DMS153 (cell line): ENCODE data around the gene ETNK2.

Source experiments
- DNase-seq: peaks from one replicate; lab custom pipeline; 2025; lab: John Stamatoyannopoulos, UW

ETNK2 gene

GRCh38 chr1:204176049-204176448 lies 24.2 kb upstream of the ETNK2 start:
- DNase-seq = no peak

DNA sequence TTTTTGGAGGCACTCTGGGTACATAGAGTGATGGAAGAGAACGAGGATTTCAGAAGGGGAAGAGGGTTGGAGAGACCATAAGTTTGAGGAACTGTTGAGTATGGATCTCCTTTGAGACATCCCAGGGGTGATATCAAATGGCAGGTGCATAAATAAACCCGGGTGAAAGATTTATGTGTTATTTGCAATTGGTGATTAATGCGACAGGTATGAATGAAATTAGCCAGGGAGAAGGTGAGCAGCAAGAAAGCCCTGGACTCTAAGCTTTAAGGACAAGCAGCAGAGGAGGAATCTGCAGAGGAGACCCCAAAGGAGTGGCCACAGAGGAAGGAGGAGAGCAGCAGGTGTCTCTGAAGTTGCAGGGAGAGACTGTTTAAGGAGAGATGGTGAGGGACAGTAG lies 23.1 kb upstream of the ETNK2 start:
- no peak for DNase-seq

GRCh38 chr1:204172404-204173029 lies 20.7 kb upstream of the ETNK2 start:
- DNase-seq = no peak

DNA sequence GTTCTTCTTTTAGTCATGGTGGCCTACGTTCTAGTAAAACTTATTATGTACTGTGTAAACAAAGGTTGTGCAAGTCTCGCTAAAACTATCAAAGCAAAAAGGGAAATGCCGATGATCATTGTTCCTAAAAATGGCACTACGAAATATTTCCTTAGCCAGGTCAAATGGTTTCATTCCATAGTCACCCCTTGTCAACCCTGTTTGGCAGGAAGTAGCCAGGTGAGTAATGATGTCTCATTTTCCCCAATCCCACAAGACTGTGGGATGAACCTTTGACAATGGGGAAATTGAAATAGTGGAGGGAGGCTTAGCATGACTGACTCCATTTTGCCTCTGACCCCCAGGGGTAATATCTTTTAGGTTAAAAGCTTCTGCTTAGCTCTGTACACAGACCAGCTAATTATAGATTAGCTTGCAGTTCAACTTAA lies 19.9 kb upstream of the ETNK2 start:
- no peak for DNase-seq

GRCh38 chr1:204170494-204171155 lies 18.8 kb upstream of the ETNK2 start:
- DNase-seq = no peak

DNA sequence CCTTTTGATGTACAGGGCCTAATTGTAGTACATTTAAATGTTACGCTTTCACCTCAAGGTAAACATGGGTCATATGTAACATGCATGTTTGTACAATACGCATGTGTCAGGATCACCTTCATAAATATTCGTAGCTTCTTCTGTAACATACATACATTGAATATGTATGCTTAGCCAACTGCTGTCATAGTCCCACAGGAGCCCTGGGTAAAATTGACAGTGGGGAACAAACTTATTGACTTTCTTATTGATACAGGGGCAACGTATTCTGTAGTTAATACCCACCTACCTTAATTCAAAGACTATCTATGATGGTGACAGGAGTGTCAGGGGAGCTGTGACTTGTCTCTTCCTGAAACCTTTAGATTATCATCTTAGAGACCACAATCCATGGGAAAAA lies 18.0 kb upstream of the ETNK2 start:
- DNase-seq = no peak

DNA sequence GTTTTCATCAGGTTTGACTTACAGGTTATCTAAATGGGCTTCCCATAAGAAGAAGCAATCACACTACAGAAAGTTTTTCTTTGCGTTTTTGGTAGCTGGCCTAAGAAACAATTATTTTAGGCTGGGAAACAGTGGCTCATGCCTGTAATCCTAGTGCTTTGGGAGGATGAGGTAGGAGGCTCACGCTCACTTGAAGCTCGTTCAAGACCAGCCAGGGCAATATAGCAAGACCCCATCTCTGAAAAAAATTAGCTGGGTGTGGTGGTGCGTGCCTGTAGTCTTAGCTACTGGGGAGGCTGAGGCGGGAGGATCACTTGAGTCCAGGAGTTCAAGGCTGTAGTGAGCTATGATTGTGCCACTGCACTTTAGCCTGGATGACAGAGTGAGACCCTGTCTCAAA lies 15.9 kb upstream of the ETNK2 start:
- no peak for DNase-seq

DNA sequence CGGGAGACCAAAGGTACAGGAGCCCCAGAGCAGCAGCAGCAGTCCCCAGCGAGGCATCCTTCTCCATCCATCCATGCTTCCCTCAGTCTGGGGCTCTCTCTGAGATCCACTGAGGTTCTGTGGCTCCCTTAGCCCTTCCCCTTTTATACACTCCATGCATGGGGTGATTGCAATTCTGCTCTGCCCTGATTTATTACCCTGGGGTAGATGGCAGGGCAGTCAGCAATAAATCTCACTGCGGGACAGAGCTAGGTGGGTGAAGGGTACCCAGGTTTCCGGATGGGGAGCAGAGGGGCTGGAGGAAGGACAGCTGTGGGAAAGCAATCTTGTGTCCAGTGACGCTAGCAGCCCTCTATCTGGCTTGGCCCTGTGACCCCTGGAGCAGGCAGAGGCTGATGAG lies 14.4 kb upstream of the ETNK2 start, which contains the start of gene REN:
REN (minus strand) TSS at position 119 of the 400 bp plus-strand sequence; CDS start at position 75, 44 bp downstream.
- DNase-seq = no peak

- peak; percentile 92 for DNase-seq
These were observed 10.7 kb upstream of the ETNK2 start for GRCh38 chr1:204162494-204163074.

DNA sequence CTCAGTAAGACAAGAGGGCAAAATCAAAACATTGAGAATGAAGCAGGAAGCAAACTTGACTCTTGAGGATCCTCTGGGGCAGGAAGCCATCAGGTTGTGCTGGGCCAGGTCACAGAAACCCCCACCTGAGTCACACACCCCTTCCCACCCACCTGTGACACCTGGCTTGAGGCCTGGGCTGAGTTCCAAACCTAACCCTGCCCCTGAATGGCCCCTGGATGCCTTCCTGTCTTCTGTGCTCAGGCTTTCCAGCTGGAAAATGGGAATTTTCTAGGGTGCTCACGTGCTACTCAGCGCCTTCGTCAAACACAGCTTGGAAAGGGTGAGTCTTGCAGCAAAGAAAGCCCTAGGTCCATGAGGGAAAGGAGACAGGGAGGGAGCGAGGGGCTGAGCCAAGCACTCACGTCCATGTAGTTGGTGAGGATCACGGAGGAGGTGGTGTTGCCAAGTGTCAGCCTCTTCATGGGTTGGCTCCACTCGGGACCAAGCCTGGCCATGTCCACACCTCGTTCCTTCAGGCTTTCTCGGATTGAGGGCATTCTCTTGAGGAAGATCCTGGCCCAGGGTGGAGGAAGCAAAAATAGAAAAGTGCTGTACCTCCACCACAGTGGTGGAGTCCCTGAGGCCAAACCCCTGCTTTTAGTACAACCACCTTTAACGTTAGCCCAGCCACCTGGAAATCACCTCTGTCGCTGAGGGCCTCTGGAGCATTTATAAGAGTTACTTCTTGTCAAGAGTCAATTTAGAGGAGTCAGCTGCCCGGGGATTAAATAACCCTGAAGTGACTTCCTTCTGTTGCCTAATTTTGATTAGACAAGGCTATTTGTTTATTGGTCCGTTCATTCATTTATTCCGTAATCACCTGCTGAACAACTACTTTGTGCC lies 10.0 kb upstream of the ETNK2 start:
- no peak for DNase-seq

GRCh38 chr1:204157962-204158361 lies 6.1 kb upstream of the ETNK2 start:
- no peak for DNase-seq

DNA sequence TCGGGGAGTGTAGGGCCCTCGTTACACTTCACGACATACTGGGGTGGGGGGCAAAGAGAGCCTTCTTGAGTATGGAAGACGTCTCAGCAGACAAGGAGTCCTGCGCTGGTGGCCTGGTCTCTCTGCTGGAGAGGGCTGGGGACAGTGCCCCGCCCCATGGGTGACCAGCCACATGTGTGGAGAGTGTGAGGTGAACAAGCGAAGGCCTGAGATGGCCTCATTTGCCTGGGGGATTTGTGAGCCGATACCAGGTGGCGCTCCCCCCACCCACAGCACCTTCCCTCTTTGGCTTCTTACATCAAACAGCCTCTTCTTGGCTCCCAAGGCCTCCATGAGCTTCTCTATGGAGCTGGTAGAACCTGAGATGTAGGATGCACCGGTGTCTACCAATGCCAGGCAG lies 4.0 kb upstream of the ETNK2 start:
- DNase-seq = no peak

DNA sequence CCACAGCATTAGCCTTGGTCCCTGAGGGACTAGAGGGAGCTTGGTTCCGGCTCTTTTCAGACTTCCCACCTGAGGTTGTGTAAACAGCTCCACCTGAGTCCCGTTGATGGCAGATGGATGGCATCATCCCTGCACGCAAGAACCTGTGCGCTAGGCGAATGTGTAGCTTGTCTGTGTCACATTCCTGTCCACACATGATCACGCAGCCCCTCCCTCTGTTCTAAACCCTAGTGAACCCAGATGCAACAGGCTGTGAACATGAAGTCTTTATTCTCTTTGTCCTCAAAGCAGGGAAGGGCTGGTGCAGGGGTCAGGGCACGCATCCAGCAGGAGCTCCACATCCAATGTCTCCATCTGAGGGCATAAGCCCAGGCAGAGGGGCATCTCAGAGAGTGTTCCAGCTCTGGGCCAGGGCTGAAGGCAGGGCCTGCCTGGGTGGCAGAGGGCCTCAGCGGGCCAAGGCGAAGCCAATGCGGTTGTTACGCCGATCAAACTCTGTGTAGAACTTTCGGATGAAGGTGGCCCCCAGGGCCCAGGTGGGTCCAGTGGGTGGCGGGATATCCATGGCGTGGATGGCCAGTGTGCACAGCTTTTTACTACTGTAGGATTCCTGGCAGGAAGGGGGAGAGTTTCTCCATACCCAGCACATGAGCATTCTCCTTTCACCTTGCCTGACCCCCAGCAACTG lies 2.9 kb upstream of the ETNK2 start:
- peak; percentile 65 for DNase-seq

DNA sequence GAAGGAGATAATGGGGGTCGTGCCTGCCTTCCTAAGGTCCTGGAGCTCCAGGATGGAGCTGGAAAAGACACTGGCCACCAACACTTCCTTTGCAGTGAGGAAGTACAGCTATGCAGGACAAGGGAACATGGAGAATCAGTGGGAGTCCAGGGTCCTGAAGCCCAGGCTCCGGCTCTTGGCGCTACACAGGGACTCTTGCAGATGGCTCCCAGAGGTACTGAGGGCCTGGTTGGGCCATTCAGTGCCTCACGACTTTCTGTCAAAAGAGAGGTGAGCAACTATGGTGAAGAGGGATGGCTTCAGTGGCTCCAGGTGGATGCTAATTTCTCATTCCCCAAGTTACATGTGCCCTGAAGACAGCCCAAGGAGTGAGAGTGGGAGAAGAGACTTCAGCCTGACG lies 1.8 kb upstream of the ETNK2 start:
- DNase-seq = no peak

DNA sequence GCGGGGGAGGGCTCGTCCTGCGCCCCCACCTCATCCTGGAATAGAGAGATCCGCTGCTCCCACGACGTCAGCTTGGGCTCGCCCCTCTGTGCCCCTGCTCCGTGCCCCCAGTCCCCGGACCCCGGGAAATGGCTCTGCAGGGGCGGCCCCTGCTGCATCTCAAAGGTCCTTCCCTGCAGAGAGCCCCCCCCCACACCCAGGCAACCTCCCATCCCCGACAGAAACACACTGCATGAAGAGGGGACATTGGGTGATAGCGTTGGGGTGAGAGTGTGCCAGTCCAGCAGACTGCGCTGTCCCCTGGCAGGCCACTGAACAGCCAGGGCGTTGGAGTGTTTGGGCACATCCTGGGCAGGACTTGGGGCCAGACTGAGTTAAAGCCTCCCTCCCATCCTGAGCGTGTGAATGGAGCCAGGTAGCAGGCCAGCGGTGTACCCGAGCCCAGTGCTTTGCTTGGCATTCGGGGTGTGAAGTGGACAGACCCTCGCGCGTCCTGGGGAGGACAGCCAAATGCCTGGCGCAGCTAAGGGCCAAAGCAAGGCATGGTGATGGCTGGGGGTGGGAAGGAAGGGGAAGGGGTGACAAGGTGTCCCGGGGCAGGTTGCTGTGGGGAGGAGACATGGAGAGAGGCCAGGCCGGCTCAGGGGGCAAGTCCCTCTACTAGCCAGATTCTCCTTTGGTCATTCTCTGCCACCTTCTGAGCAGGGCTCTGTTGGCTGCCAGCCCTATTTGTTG lies 633 bp upstream of the ETNK2 start:
- DNase-seq = peak; percentile 9

DNA sequence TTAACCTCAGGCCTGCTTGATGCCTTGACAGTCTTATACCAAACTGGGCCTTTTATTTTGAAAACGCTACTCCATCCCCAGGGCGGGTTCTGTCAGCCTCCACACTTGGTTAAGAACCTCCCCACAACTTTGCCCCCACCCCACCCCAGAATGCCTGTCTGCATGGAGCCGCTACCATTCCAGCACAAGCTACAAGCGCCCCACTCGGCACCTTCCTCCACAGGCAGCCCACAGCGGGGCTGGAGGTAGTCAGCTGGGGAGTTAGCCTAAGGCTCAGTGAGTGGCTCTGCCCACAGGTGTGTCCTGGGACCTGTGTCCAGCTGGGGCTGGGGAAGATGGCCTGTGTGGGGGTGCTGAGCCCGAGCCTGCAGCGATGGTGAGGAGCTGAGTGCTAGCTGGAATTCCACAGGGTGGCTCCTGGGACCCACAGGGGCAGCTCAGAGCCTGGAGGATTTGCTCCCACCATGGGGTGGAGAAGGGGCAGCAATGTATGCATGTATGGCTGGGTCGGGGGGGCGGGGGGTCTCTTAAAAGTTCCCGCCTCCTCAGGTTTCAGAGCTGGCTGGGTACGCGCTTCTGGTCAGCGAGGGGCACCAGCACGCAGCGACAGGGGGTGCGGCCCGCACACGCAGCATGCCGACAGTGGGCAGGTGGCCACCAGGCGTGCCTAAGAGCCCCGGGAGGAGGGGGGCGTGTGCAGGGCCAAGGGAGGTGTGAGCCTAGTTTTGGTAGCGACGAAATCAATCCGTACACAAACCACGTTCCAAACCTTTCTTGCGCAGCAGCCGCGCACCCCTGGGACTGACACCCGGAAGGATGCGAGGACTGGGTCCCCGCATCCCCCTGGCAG lies 917 bp downstream of the ETNK2 start:
- DNase-seq = no peak

GRCh38 chr1:204149635-204150565 lies 1.9 kb downstream of the ETNK2 start:
- no peak for DNase-seq

DNA sequence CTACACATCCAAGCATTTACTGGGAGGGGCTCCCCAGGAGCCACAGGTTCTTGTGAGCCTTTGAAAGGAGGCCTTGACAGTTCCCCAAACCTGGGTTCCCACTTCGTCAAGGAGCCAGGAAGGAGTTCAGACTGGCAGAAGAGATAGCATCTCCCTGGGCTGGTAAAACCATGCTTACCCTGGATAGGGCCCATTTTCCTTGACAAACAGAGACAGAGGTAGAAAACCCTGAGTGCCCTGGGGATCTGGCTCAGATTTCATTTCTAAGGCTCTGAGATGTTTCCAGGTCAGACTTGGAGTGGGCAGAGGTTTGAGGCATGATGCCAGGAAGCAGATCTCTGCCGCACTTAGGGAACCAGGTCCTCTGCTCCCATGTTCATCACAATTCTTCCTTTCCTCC lies 2.7 kb downstream of the ETNK2 start:
- DNase-seq = no peak
